Measurements from ENCODE around the gene BTN2A1.

BTN2A1 gene

GRCh38 chr6:26470643-26471042, 12.9 kb downstream of the BTN2A1 start:
- no peak overlapping the region for H3K27ac Mint-ChIP-seq
- peaks cover 54% of the 10 kb centered on the region for H3K36me3 Mint-ChIP-seq (ENCODE audit: low read depth)

DNA sequence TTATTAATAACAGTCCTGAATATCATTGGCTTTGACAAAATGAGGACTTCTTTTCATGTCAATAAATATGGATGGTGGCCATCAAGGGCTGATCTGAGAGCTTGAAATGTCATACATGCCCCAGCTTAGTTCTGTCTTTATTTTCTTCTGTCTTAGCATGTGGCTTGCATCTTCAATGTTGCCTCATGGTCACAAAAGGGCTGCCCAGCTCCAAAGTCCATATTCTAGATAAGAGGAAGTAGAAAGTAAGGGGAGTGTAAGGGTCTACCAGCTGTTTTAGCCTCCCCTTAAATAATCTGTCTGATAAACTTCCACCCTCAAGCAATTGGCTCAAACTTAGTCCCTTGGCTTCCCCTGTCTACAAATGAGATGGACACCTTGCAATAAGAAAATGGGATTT, 14.2 kb downstream of the BTN2A1 start:
- DNase-seq (no peak), ATAC-seq (no peak)
- Mint-ChIP-seq H3K27me3 (no peaks in the 10 kb centered on the region), H3K4me1 (peaks cover 43% of the 10 kb centered on the region), H3K27ac (no peak overlapping the region), H3K9me3 (peaks cover 13% of the 10 kb centered on the region), H3K4me3 (no peak overlapping the region), H3K36me3 (ENCODE audit: low read depth) (peaks cover 43% of the 10 kb centered on the region)

More at GRCh38 chr6:26470643-26471042, 12.9 kb downstream of the BTN2A1 start:
- no peak for DNase-seq
- ATAC-seq = no peak
- peaks cover 33% of the 10 kb centered on the region for H3K4me1 Mint-ChIP-seq
- H3K27me3 Mint-ChIP-seq = no peaks in the 10 kb centered on the region
- H3K4me3 Mint-ChIP-seq = no peak overlapping the region
- peaks cover 13% of the 10 kb centered on the region for H3K9me3 Mint-ChIP-seq

DNA sequence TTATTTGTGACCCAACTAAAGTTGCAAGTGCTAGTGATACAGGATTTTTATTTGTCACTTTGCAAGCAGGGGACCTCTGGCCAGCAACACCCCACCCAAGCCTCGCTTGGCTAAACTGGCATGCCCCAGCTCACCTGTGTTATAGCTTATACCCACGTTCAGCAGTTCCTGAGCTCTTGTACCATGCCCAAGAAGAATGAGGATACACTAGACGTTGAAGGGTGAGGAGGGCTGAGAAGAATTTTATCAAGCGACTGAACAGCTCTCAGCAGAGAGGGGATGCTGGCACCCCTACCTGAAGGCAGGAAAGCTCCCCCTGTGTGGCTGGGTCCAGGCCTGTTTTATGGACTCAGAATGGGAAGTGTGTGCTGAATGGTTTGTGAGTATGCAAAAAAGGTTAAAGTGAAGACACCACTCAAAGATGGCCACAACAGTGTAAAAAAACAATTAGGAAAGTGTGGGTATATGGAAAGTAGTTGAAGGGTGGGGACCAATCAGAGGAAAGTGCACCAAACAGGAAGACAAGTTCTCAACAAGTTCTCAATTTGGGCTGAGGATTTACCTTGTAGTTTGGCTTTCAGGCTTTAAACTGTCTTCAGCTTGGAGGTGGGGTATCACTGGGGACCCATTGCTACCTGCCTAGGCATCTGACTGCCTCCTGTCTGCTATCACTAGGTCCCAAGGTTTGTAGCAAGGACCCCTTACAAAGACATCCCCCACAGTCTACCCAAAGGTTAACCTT, 15.0 kb downstream of the BTN2A1 start:
- ATAC-seq = no peak
- peak overlapping the region; percentile 100 for H3K27ac Mint-ChIP-seq

GRCh38 chr6:26473429-26473757, 15.6 kb downstream of the BTN2A1 start:
- Mint-ChIP-seq H3K27ac (peak overlapping the region; percentile 100), H3K4me1 (peaks cover 47% of the 10 kb centered on the region), H3K36me3 (ENCODE audit: low read depth) (peaks cover 34% of the 10 kb centered on the region), H3K27me3 (no peaks in the 10 kb centered on the region), H3K4me3 (peak overlapping the region; percentile 97), H3K9me3 (peaks cover 13% of the 10 kb centered on the region)
- DNase-seq (no peak), ATAC-seq (no peak)

More for the DNA sequence above, 15.0 kb downstream of the BTN2A1 start:
- Mint-ChIP-seq H3K4me1 (peaks cover 47% of the 10 kb centered on the region), H3K4me3 (peak overlapping the region; percentile 97), H3K9me3 (peaks cover 13% of the 10 kb centered on the region), H3K36me3 (ENCODE audit: low read depth) (peaks cover 38% of the 10 kb centered on the region), H3K27me3 (no peaks in the 10 kb centered on the region)
- DNase-seq = no peak

DNA sequence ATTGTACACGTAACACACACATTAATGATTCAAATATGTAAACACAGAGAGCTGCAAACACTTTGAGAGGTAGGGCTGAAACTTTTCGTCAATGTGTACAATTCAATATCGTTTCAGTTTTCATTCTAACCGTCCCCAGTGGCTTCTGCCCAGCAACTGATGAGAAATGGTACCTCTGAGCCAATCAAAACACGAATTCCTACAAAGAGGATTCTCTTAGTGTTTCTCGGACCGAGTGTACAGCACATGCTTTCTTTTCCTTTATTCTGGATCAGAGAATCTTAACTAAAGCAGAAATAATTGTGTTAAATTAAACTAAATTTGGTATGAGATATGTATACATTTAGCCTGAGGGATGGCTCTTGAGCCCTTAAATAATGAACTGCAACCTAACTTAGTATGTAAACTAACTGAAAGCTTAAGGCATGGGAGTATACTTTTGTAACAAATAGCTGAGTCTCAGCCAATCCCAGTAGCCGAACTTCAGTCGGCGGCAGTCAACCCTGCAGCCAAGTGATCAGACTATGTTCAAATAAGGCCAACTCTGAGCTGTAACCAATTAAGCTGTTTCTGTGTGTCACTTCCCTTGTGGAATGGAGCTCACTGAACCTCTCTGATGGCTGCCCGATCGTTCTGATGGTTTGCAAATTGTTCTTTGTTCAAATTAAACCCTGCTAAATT, 16.1 kb downstream of the BTN2A1 start:
- DNase-seq (peak; percentile 71), ATAC-seq (peak; percentile 97)
- Mint-ChIP-seq H3K9me3 (peaks cover 13% of the 10 kb centered on the region), H3K27me3 (no peaks in the 10 kb centered on the region), H3K36me3 (ENCODE audit: low read depth) (peaks cover 29% of the 10 kb centered on the region), H3K4me1 (peaks cover 42% of the 10 kb centered on the region), H3K4me3 (peak overlapping the region; percentile 97), H3K27ac (peak overlapping the region; percentile 100)

GRCh38 chr6:26474439-26474881, 16.7 kb downstream of the BTN2A1 start:
- peaks cover 13% of the 10 kb centered on the region for H3K9me3 Mint-ChIP-seq
- H3K4me3 Mint-ChIP-seq = peak overlapping the region; percentile 97
- no peak for ATAC-seq
- no peak for DNase-seq
- H3K27ac Mint-ChIP-seq = peak overlapping the region; percentile 100
- H3K36me3 Mint-ChIP-seq (ENCODE audit: low read depth) = peaks cover 26% of the 10 kb centered on the region
- H3K27me3 Mint-ChIP-seq = no peaks in the 10 kb centered on the region
- peaks cover 40% of the 10 kb centered on the region for H3K4me1 Mint-ChIP-seq

GRCh38 chr6:26475823-26476729, 18.3 kb downstream of the BTN2A1 start:
- Mint-ChIP-seq H3K4me3 (no peak overlapping the region), H3K27me3 (no peaks in the 10 kb centered on the region), H3K4me1 (peaks cover 40% of the 10 kb centered on the region), H3K27ac (peak overlapping the region; percentile 10), H3K36me3 (ENCODE audit: low read depth) (peaks cover 18% of the 10 kb centered on the region), H3K9me3 (peaks cover 13% of the 10 kb centered on the region)
- DNase-seq (no peak), ATAC-seq (no peak)

- Mint-ChIP-seq H3K27me3 (no peaks in the 10 kb centered on the region), H3K36me3 (ENCODE audit: low read depth) (peaks cover 10% of the 10 kb centered on the region), H3K4me3 (no peak overlapping the region), H3K27ac (peak overlapping the region; percentile 36), H3K9me3 (peaks cover 7% of the 10 kb centered on the region), H3K4me1 (peaks cover 40% of the 10 kb centered on the region)
- ATAC-seq (no peak), DNase-seq (no peak)
Measured at GRCh38 chr6:26476896-26477295, 19.1 kb downstream of the BTN2A1 start.

- H3K4me3 Mint-ChIP-seq = no peak overlapping the region
Measured at GRCh38 chr6:26477426-26477825, 19.7 kb downstream of the BTN2A1 start.

DNA sequence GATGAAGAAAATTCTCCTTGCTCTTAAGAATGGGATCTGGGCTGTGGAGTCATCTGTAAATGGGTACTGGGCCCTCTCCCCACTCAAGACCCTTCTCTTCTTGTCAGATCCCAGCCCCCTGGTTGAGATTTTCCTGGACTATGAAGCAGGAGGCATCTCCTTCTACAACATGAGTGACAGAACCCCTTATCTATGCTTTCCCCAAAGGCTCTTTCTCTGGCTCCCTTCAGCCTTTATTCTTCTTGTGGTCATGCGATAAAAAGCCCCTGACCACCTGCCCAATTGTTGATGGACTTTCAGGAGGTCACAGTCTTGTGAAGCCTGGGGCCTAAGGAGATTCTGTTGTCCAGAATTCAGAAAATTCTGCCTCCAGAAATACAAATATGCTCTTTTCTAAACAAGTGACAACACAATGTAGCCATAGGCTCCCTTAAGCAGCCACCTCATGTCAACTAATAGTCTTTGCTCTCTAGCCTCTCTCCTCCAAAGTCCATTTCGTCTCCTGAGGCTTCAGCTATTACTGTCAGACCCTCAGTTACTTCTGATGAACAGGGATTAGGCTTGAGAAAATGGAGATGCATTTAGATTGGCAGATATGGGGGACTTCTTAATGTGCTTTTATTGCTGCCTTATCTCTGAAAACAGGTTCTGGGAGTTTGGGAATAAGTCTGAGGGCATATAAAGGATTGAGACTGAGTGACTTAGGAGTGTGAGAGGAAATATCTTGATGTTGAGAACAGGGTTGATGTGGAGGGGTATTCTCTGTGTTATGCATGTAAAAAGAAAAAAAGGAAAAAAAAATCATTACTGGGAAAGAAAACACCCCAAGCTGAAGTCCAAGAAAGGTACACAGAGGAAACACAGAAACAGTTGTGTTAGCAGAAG, 20.6 kb downstream of the BTN2A1 start:
- Mint-ChIP-seq H3K27me3 (no peaks in the 10 kb centered on the region), H3K27ac (no peak overlapping the region), H3K4me3 (no peak overlapping the region), H3K36me3 (ENCODE audit: low read depth) (no peaks in the 10 kb centered on the region), H3K4me1 (peaks cover 30% of the 10 kb centered on the region), H3K9me3 (no peaks in the 10 kb centered on the region)
- no peak for ATAC-seq
- no peak for DNase-seq

More at GRCh38 chr6:26477426-26477825, 19.7 kb downstream of the BTN2A1 start:
- no peak for DNase-seq
- Mint-ChIP-seq H3K4me1 (peaks cover 39% of the 10 kb centered on the region), H3K9me3 (peaks cover 6% of the 10 kb centered on the region), H3K27ac (peak overlapping the region; percentile 36), H3K27me3 (no peaks in the 10 kb centered on the region), H3K36me3 (ENCODE audit: low read depth) (peaks cover 7% of the 10 kb centered on the region)
- no peak for ATAC-seq

DNA sequence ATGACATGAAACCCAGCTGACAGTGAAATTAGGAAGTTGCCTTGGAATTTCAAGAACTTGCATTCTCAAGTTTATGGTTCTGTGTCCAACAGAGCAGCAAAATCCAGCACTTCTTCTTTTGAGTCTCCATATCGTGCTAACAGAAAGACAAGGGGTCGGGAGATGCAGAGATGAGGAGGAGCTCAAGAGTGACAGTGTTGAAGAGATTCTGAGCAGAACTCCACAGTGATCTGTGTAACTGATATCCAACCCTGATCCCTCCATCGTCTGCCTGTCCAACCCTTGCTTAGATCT, 21.2 kb downstream of the BTN2A1 start:
- H3K9me3 Mint-ChIP-seq = no peaks in the 10 kb centered on the region
- peaks cover 27% of the 10 kb centered on the region for H3K4me1 Mint-ChIP-seq
- DNase-seq (no peak), ATAC-seq (no peak)
- no peaks in the 10 kb centered on the region for H3K36me3 Mint-ChIP-seq (ENCODE audit: low read depth)
- no peaks in the 10 kb centered on the region for H3K27me3 Mint-ChIP-seq
- H3K4me3 Mint-ChIP-seq = no peak overlapping the region
- H3K27ac Mint-ChIP-seq = no peak overlapping the region

- no peaks in the 10 kb centered on the region for H3K36me3 Mint-ChIP-seq (ENCODE audit: low read depth)
- no peak overlapping the region for H3K4me3 Mint-ChIP-seq
- H3K27me3 Mint-ChIP-seq = no peaks in the 10 kb centered on the region
- ATAC-seq = no peak
- peaks cover under 1% of the 10 kb centered on the region for H3K4me1 Mint-ChIP-seq
- H3K9me3 Mint-ChIP-seq = peaks cover under 1% of the 10 kb centered on the region
- no peak overlapping the region for H3K27ac Mint-ChIP-seq
- DNase-seq = no peak
Measured at GRCh38 chr6:26482338-26482737, 24.6 kb downstream of the BTN2A1 start.

DNA sequence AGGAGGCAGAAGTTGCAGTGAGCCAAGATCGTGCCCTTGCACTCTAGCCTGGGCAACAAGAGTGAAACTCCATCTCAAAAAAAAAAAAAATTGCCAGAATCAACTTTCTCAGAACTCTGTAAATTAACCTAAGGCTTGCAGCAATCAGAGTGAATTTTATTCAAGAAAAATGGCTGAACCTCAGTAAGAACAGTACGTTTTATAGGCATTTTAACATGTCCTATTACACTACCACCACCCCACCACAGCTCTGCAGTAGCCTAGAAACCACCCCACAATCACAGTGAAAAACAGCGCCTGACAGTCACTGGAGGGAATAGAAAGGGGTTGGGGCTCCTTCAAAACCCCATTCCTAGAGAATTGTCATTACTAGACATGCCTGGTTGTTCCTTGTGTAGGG, 26.0 kb downstream of the BTN2A1 start:
- peaks cover 8% of the 10 kb centered on the region for H3K9me3 Mint-ChIP-seq
- H3K36me3 Mint-ChIP-seq (ENCODE audit: low read depth) = peaks cover 2% of the 10 kb centered on the region
- H3K27me3 Mint-ChIP-seq = no peaks in the 10 kb centered on the region
- DNase-seq = no peak
- ATAC-seq = no peak
- H3K4me3 Mint-ChIP-seq = no peak overlapping the region
- no peaks in the 10 kb centered on the region for H3K4me1 Mint-ChIP-seq
- H3K27ac Mint-ChIP-seq = no peak overlapping the region

GRCh38 chr6:26484161-26484560, 26.4 kb downstream of the BTN2A1 start:
- ATAC-seq = no peak
- Mint-ChIP-seq H3K27ac (no peak overlapping the region), H3K36me3 (ENCODE audit: low read depth) (peaks cover 2% of the 10 kb centered on the region)

More at GRCh38 chr6:26484161-26484560, 26.4 kb downstream of the BTN2A1 start:
- Mint-ChIP-seq H3K4me3 (no peak overlapping the region), H3K9me3 (peaks cover 8% of the 10 kb centered on the region), H3K4me1 (no peaks in the 10 kb centered on the region), H3K27me3 (no peaks in the 10 kb centered on the region)
- no peak for DNase-seq

All from activated naive CD8-positive, alpha-beta T cell treated with anti-CD3 and anti-CD28 coated beads, Interleukin-2, amount 50 U/mL, for 24 hours (primary cell).